Endothelial cell of umbilical vein (primary cell): ENCODE data around the gene EZR.

Source experiments
- EZH2 ChIP-seq: IDR thresholded peaks from 2 replicates; pipeline ENCODE4 v1.6.1; 2012; ENCODE audit warnings: borderline replicate concordance, low read depth, mild to moderate bottlenecking, moderate library complexity, low read length, inconsistent platforms; ENCODE audit not compliant: severe bottlenecking
- POLR2A ChIP-seq: IDR thresholded peaks from 2 replicates; pipeline ENCODE4 v1.6.1; 2012; ENCODE audit warnings: low read depth, mild to moderate bottlenecking, control low read depth, low read length

- no peak for TF ChIP-seq POLR2A
- no peak for TF ChIP-seq EZH2
These were observed 20.6 kb upstream of the EZR start for GRCh38 chr6:158839796-158840195.
